Prostate gland (tissue), 2 donors: ENCODE measurements around the gene C1D.

Experiments
- CTCF ChIP-seq, 4 experiments: fragments of 200-600 bp in 2 of 4; fragments of 450-650 bp in 2 of 4; sonication (generic) in 2 of 4; IDR thresholded peaks; 1 replicate in 3 of 4; 2 replicates in 1 of 4; pipeline ENCODE4 v1.5.1; 2016 to 2019; ENCODE audit warnings: antibody characterized with exemption in 4 of 4, mild to moderate bottlenecking in 2 of 4, moderate library complexity in 2 of 4
- POLR2A ChIP-seq: fragments of 450-650 bp; IDR thresholded peaks from one replicate; pipeline ENCODE4 v1.6.1; 2016; ENCODE audit warnings: antibody characterized with exemption, mild to moderate bottlenecking

- TF ChIP-seq POLR2A (no peak), CTCF (IDR thresholded peaks at IDR 0.05) (no peak)
Observed at GRCh38 chr2:67993329-67993728, 69.5 kb downstream of the C1D start.
